Peyer's patch (tissue), 4 donors: ENCODE measurements around the gene PHYHIPL.

Experiments
- POLR2A ChIP-seq, 2 donors: fragments of 450-650 bp; IDR thresholded peaks; one replicate each; pipeline ENCODE4 v1.5.1; 2017; ENCODE audit warnings: antibody characterized with exemption in 2 of 2, mild to moderate bottlenecking in 2 of 2, moderate library complexity in 2 of 2
- TF ChIP-seq, protein P1 (sequence below), 6 experiments: fragments of 450-650 bp in 4 of 6; fragments of 200-600 bp in 2 of 6; sonication (generic) in 1 of 6; IDR thresholded peaks; one replicate each; pipeline ENCODE4 v1.5.1; 2017 to 2019; ENCODE audit warnings: antibody characterized with exemption in 6 of 6, mild to moderate bottlenecking in 3 of 6, moderate library complexity in 1 of 6

DNA sequence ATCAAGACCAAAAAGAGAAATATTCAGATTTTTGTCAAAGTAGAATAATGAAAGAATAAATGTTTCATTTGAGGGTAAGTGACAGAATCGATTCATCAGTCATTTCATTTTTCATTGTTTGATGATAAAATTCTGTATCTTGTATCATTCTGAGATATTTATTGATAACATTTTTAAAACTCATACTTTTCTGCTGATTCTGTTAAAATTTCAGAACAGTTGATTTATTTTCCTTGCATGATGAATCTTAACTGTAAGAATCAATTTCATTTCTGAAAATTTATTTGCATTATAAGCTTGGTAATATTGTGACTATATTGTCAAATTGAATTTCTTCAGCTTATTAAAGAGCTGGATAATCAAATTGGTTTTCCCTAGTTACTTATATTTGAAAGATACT lies 13.9 kb downstream of the PHYHIPL start:
- TF ChIP-seq, protein P1, sequence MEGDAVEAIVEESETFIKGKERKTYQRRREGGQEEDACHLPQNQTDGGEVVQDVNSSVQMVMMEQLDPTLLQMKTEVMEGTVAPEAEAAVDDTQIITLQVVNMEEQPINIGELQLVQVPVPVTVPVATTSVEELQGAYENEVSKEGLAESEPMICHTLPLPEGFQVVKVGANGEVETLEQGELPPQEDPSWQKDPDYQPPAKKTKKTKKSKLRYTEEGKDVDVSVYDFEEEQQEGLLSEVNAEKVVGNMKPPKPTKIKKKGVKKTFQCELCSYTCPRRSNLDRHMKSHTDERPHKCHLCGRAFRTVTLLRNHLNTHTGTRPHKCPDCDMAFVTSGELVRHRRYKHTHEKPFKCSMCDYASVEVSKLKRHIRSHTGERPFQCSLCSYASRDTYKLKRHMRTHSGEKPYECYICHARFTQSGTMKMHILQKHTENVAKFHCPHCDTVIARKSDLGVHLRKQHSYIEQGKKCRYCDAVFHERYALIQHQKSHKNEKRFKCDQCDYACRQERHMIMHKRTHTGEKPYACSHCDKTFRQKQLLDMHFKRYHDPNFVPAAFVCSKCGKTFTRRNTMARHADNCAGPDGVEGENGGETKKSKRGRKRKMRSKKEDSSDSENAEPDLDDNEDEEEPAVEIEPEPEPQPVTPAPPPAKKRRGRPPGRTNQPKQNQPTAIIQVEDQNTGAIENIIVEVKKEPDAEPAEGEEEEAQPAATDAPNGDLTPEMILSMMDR (IDR thresholded peaks at IDR 0.05): no peak
- TF ChIP-seq POLR2A (IDR thresholded peaks at IDR 0.05): no peak
